Fibroblast of skin of right quadriceps (primary cell): Measurements from ENCODE around the gene TSC22D4.
"Not testable (repeated sequence)": the region's sequence is repeated elsewhere in the genome, so short reads cannot be mapped to it uniquely, and the experiment has no call there.

ENCODE experiments used
- DNase-seq: peaks from one replicate; pipeline ENCODE4 v3.0.0-alpha.2; 2013

The TSC22D4 gene

DNA sequence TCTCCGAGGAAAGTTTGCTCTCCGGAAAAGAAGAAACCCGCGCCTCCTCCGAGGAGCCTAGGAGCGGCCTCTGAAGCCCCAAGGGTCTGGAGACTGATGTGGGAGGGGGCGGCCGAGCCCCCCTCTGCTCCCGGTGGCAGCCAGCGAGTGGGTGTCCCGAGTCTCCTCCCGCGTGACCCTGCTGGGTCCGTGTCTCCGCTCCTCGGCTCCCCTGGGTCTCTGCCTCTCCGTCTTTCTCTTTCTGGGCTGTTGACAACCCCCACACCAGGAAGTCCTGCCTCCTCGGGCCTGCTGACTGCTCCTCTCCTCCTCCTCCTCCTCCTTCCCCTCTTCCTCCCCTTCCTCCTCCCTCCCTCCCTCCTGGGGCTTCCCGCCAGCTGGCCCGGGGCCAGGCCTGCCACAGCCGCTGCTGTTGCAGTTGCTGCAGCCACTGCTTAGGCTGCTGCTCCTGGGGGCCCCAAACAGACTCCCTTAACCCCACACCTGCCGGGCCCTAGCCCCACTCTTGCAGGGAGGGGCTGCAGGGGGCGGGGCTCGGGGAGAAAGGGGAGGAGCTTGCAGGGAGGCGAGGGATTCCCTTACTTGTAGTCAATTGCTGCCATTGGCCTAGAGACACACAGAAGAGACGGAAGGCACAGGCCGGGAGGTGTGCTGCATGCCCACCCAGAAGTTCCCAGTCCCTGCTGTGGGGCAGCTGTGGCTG is at the start of gene TSC22D4:
TSC22D4 (minus strand) TSS at position 257 of the 703 bp plus-strand sequence. CDS start 1,176 bp downstream, outside the sequence.
- DNase-seq: peak; percentile 94

DNA sequence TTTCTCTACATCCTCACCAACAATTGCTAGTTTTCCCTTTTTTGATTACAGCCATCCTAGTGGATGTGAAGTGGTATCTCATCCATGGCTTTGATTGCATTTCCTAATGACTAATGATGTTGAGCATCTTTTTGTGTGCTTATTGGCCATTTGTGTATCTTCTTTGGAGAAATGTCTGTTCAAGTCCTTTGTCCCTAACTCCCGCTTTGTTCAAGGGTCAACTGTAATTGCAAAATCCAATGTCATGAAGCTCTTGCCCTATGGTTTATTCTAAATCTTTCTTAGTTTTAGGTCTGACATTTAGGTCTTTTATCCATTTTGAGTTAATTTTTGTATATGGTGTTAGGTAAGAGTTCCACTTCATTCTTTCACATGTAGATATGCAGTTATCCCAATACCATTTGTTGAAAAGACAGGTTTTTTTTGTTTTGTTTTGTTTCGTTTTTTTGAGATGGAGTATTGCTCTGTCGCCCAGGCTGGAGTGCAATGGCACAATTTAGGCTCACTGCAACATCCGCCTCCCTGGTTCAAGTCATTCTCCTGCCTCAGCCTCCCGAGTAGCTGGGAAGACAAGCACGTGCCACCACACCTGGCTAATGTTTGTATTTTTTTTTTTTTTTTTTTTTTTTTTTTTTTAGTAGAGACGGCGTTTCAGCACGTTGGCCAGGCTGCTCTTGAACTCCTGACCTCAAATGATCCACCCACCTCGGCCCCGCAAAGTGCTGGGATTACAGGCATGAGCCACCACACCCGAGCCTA is 49.3 kb upstream of the TSC22D4 start:
- DNase-seq: not testable (repeated sequence)

DNA sequence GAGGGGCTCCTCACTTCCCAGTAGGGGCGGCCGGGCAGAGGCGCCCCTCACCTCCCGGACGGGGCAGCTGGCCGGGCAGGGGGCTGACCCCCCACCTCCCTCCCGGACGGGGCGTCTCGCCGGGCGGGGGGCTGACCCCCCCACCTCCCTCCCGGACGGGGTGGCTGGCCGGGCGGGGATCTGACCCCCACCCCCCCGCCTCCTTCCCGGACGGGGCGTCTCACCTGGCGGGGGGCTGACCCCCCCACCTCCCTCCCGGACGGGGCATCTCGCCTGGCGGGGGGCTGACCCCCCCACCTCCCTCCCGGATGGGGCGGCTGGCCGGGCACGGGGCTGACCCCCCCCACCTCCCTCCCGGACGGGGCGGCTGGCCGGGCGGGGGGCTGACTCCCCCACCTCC is 44.2 kb upstream of the TSC22D4 start:
- DNase-seq: not testable (repeated sequence)

DNA sequence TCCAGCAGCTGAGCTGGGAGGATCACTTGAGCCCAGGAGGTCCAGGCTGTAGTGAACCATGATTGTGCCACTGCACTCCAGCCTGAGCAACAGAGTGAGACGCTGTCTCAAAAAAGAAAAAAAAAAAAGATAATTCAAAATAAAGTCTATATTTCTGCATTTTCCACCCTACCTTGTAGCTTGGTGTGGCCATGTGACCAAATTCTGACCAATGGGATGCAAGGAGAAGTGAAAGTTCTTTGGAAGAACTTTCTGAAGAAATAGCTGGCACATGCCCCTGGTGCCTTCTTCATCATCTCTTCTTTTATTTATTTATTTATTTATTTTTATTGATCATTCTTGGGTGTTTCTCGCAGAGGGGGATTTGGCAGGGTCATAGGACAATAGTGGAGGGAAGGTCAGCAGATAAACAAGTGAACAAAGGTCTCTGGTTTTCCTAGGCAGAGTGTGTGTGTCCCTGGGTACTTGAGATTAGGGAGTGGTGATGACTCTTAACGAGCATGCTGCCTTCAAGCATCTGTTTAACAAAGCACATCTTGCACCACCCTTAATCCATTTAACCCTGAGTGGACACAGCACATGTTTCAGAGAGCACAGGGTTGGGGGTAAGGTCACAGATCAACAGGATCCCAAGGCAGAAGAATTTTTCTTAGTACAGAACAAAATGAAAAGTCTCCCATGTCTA is 43.0 kb upstream of the TSC22D4 start:
- DNase-seq: not testable (repeated sequence)

DNA sequence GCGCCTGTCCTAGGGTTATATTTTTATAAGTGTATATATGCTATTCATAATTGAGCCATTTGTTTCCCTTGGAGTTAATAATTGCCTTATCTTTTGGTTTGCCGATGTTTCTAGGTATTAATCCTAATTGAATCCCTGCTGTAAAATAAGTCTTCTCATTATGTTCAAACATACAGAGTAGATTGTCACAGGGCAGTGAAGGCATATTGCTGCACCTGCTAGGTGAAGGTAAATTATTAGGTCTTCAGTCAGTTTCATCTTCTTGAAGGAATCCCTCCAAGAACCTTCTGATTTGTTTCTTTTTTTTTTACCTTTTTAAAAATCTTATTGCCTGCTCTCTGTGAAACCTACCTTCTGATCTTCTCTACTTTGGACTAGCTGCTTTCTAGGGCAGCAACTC is 42.1 kb upstream of the TSC22D4 start:
- no peak for DNase-seq

DNA sequence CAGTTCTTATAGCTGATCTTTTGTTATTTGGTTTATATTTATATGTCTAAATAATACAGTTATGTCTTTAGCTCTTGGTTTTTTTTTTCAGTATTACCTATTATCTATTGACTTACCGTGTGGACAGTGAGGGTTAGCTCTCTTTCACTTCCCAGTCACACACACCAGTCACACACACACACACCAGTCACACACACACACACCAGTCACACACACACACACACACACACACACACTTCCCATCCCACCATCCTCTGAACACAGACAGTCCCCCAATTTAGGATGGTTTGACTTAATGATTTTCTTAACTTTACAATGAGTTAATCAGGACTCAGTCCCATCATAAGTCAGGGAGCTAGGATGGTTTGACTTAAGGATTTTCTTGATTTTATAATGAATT is 41.1 kb upstream of the TSC22D4 start:
- DNase-seq: no peak

DNA sequence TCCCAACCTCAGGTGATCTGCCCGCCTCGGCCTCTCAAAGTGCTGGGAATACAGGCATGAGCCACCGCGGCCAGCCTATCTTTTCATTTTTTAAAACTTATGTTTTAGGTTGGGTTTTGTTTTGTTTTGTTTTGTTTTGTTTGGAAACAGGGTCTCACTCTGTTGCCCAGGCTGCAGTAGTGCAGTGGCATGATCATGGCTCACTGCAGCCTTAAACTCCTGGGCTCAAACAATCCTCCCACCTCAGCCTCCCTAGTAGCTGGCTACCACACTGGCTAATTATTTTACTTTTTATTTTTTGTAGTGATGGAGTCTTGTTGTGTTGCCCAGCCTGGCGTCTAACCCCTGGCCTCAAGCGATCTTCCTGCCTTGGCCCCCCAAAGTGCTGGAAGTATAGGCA is 40.6 kb upstream of the TSC22D4 start:
- DNase-seq: no peak

DNA sequence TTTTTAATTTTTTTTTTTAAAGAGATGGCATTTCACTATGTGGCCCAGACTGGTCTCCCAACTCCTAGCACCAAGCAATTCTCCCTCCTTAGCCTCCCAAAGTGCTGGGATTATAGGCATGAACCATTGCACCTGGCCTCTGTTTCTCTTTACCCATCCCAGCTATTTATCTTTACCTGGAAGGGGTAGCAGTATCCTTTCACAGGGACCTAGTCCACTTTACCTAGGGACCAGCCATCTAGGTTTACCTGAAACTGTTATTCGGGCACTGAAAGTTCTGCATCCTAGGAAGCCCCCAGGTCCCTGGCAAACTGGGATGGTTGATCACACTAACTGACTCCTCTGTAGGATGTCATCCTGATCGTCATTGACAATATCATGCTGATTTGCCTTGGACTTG is 38.3 kb upstream of the TSC22D4 start:
- no peak for DNase-seq

DNA sequence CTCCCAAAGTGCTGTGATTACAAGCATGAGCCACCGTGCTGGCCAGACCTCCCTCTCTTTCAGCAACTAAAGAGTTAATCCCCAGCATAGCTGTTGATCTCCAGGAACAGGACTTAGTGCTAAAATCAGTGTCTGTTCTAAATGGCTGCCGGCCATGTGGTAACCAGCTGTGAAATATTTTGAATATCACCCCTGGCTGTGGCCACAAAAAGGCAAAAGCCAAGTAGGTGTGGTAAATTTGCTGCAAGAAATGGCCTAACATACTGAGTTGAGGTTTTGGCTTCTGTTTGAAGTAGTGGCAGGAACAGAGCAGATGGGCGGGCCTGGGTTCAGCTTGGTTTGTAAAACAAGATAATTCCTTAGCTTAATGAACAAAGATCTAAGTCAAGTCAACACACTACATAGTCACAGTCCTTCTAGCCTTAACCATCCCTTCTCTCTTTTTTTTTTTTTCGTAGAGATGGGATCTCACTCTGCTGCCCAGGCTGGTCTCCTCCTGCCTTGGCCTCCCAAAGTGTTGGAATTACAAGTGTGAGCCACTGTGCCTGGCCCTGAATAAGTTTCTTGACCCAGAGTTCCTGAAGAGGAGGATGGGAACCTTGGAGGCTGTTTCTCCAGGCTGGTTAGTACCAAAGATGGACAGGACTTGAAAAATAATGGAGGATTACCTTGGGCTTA is 37.3 kb upstream of the TSC22D4 start:
- peak; percentile 97 for DNase-seq

DNA sequence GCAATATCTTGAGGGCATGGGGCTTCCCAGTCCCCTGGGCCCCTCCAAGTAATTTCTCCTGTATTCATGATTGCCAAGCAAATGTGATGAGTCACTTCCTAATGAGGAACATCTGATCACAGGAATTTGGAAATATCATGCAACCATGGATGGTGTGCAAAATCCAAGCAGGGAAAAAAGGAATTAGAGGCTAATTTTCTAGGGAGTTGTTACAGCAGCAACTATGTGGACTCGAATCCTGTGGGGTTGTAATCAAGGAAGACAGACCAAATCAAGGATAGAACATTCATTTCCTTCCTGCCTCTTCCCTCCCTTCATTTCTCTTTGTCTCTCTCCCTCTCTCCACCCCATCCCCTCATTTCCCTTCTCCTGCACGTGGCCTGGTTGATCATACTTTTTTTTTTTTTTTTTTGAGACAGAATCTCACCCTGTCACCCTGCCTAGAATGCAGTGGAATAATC is 36.1 kb upstream of the TSC22D4 start:
- DNase-seq: peak; percentile 93

DNA sequence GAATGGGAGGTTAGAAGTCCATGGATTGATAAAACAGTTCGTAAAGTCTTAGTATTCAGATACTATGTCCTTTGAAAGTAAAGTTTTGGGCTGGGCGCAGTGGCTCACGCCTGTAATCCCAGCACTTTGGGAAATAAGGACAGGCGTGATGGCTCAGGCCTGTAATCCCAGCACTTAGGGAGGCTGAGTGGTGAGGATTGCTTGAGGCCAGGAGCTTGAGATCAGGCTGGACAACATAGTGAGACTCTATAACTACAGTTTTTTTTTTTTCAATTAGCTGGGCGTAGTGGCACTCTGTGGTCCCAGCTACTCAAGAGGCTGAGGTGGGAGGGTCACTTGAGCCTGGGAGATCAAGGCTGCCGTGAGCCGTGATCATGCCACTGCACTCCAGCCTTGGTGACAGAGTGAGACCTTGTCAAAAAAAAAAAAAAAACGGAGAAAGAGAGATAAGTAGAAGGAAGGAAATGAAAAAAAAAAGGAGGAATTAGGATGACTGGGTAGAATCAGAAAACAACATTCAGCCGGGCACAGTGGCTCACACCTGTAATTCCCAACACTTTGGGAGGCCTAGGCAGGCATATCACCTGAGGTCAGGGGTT is 34.3 kb upstream of the TSC22D4 start:
- DNase-seq: no peak

DNA sequence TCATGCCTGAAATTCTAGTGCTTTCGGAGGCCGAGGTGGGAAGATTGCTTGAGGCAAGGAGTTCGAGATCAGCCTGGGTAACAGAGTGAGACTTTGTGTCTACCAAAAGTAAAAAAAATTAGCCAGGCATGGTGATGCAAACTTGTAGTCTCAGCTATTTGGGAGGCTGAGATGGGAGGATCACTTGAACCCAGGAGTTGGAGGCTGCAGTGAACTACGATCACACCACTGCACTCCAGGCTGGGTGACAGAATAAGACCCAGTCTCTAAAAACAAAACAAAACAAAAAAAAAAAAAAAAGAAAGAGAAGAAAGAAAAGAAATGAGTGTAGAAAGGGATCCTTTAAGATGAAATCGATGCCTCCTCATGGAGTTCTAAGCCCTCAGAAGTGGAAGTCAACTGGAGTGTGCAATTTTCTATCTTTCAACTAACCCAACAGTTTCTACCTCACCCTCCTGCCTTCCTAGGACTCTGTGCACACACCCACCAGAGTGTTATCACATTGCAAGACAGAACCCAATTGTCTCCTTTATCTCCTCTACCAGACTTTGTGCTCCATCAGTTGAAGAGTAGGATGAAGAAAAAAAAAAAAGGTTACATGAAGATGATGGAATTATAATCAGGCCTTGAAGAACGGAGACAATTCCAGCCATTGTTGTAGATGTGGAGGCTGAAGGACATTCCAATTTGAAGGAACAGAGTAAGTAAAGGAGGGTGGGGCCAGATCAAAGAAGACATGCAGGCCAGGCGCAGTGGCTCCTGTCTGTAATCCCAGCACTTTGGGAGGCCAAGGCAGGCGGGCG is 31.6 kb upstream of the TSC22D4 start:
- no peak for DNase-seq

DNA sequence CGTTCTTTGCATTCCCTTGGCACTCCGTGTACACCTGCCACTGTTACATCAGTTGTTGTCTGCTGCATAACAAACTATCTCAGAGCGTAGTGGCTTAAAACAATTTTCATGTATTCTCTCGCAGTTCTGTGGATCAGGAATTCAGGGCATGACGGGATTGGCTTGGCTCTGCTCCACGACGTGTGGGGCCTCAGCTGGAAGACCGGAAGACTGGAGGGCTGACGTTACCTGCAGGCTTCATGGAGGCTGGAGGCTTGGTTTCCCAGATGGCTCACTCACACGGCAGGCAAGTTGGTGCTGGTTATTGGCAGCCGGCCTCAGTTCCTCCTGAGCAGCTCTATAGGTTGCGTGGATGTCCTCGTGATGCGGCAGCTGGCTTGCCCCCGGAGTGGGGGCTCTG is 30.2 kb upstream of the TSC22D4 start:
- peak; percentile 88 for DNase-seq

DNA sequence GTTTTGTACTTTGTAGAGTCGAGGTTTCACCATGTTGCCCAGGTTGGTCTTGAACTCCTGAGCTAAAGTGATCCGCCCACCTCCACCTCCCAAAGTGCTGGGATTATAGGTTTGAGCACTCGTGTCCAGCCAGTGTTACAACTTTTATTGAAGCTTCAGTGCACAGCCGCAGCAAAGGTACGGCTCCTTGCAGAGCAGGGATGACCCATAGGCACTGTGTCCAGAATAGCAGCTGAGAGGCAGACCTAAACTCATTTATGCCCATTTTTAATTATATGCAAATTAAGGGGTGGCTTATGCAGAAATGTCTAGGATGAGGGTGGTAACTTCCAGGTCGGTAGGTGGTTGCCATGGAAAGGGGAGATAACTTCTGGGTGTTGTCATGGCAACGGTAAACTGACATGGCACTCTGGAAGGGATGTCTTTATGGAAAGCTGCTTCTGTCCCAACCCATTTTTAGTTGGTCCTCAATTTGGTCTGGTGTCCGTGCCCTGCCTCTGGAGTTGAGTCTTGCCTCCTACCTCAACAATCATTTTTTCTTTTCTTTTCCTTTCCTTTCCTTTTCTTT is 27.4 kb upstream of the TSC22D4 start:
- no peak for DNase-seq

DNA sequence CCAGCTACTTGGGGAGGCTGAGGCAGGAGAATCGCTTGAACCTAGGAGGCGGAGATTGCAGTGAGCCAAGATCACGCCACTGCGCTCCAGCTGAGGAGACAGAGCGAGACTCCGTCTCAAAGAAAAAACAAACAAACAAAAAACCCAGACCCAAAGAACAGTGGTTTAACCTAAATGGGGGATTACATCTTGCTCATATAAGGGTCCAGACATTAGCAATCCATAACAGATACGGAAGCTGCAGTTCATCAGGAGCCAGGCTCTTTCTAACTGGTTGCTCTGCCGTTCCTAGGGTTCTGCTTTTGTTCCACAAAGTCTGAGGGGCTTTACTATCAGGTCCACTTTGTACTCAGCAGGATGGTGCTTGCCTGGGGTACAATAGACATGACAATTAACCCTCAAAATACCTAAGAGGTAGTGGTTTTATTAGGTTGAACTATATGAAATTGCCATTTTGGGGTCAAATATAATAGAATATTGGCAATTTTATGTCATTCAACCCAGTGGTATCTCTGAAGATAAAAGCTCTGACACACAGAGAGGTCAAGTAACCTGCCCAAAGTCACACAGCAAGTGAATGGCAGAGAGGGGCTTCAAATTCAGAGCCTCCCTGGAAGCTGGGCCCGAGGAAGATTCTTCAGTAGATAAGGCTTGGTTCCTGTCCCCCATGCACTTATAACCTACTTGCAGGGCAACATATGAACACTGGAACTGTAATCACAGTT is 26.0 kb upstream of the TSC22D4 start:
- no peak for DNase-seq

DNA sequence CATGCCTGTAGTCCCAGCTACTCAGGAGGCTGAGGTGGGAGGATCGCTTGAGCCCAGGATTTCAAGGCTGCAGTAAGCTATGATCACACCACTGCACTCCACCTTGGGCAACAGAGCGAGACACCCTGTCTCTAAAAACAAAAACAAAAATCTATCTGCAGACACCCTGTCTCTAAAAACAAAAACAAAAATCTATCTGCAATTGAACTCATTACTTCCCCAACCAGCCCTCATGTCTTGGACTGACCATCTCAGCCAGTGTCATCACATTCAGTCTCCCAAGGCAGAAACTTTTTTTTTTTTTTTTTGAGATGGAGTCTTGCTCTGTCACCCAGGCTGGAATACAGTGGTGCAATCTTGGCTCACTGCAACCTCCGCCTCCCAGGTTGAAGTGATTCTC is 25.0 kb upstream of the TSC22D4 start:
- DNase-seq: not testable (repeated sequence)

DNA sequence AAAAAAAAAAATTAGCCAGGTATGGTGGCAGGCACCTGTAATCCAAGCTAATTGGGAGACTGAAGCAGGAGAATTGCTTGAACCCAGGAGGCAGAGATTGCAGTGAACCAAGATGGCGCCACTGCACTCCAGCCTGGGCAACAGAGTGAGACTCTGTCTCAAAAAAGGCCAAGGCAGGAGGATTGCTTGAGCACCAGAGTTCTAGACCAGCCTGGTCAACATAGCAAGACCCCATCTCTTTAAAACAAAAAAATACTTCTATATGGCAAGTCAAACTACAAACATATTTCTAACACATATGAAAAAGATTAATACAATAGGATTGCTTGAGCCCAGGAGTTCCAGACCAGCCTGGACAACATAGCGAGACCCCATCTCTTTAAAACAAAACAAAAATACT is 21.7 kb upstream of the TSC22D4 start:
- DNase-seq: not testable (repeated sequence)

DNA sequence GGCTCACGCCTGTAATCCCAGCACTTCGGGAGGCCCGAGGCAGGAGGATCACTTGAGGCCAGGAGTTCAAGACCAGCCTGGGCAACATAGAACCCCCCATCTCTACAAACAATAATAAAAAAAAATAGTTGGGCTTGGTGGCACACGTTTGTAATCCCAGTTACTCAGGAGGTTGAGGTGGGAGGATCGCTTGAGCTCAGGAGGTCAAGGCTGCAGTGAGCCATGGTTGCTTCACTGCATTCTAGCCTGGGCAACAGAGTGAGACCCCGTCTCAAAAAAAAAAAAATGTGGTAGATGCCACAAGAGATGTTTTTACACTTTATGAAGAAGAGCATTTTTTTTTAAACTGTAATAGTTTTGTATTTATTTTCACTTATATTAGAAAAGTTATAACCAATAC is 17.5 kb upstream of the TSC22D4 start:
- no peak for DNase-seq

DNA sequence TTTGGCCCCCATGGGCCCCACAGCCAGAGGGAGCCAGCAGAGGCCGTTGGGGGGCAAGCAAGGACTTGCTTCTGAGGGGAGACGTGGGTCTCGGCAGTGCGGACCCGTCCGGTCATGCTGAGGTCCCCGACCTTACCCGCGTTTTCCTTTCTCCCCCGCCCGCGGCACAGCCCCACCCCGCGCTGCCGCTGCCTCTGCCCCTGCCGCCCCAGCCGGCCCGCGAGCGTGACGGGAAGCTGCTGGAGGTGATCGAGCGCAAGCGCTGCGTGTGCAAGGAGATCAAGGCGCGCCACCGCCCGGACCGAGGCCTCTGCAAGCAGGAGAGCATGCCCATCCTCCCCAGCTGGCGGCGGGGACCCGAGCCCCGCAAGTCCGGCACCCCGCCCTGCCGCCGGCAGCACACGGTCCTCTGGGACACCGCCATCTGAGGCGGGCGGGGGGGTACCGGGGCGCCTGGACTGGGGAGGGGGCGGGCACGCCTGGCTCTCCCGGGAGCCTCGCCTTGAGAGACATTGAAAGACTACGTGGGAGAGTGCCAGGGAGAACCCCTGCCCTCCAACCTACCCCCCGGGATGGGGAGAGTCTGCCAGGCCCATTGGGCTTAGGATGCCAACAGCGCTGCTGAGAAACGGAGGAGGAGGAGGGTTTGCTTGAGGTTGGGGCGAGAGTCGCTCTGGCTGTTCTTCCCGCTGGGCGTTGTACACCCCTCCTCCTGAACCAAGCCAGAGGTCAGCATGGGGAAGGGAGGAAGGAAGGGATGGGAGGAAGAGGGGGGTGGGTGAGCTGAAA is 14.7 kb upstream of the TSC22D4 start:
- DNase-seq: no peak
